ENCODE data around the gene DHRS7B. TPM values are rescaled to one million over a fixed set of nuclear protein-coding genes. Genes with fewer than 3 reads are reported as not detected.

DHRS7B gene
- total RNA-seq, 1 experiment from 2014 or later, result 30.0 TPM

DNA sequence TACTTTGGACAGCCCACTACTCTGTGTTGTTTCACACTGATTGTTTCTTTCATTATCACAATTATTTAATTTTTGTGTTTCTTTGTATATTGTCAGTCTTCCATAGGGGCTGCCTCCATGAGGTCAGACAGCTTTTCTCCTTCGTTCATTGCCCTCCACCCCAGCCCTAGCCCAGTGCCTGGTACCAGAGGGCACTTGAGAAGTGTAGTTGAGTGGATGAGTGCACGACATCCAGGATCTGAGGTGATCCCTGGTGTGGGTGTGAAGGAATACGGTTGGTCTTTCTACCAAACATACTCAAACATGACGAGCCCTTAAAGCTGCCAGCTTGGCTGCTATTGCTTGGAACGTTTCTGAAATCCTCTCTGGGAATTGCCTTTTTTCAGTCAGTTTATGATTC lies 37.9 kb downstream of the DHRS7B start:
- Histone ChIP-seq H3K27me3 (replicated peaks; ENCODE audit: control insufficient read depth, insufficient read depth, low read length) (no peaks in the 10 kb centered on the region), H3K9me3 (no peaks in the 10 kb centered on the region), H3K4me3 (ENCODE audit: low read depth, low read length) (no peak overlapping the region), H3K4me1 (peaks cover 12% of the 10 kb centered on the region), H3K36me3 (ENCODE audit: control insufficient read depth, insufficient read depth, low read length) (no peaks in the 10 kb centered on the region; the same call in 1 of the 2 replicates)
- CTCF ChIA-PET, result no interaction called here
- no peaks in the 10 kb centered on the region for H3K36me3 Mint-ChIP-seq (ENCODE audit: insufficient read depth, unreplicated experiment)
- H3K4me3 Mint-ChIP-seq (ENCODE audit: unreplicated experiment), result no peak overlapping the region
- TF ChIP-seq CTCF (IDR thresholded peaks at IDR 0.05; ENCODE audit: insufficient read depth in 1 of 2, low read depth in 1 of 2, low read length in 1 of 2, severe bottlenecking in 1 of 2, unreplicated experiment in 1 of 2), result no peak
- no peaks in the 10 kb centered on the region for H3K9me3 Mint-ChIP-seq (ENCODE audit: unreplicated experiment)
- no peak overlapping the region for H3K27ac Mint-ChIP-seq (ENCODE audit: unreplicated experiment)
- no TSS peak for BruUV-seq (replicated peaks)
- no peaks in the 10 kb centered on the region for H3K27me3 Mint-ChIP-seq (ENCODE audit: insufficient read depth, unreplicated experiment)
- H3K4me1 Mint-ChIP-seq (ENCODE audit: low read depth, unreplicated experiment), result peaks cover 17% of the 10 kb centered on the region
- no peak for DNase-seq
- intact Hi-C loops (cut with micrococcal nuclease; ENCODE audit: unreplicated experiment), result no loop called here
- POLR2A ChIA-PET, result no interaction called here

- Mint-ChIP-seq H3K4me3 (ENCODE audit: unreplicated experiment) (no peak overlapping the region), H3K4me1 (ENCODE audit: low read depth, unreplicated experiment) (peaks cover 16% of the 10 kb centered on the region), H3K27ac (ENCODE audit: unreplicated experiment) (no peak overlapping the region), H3K36me3 (ENCODE audit: insufficient read depth, unreplicated experiment) (no peaks in the 10 kb centered on the region), H3K27me3 (ENCODE audit: insufficient read depth, unreplicated experiment) (no peaks in the 10 kb centered on the region), H3K9me3 (ENCODE audit: unreplicated experiment) (no peaks in the 10 kb centered on the region)
- no peaks in the 10 kb centered on the region for H3K9me3 ChIP-seq
- H3K4me3 ChIP-seq (ENCODE audit: low read depth, low read length), result no peak overlapping the region
- intact Hi-C loops (cut with micrococcal nuclease; ENCODE audit: unreplicated experiment), result no loop called here
- POLR2A ChIA-PET, result no interaction called here
- DNase-seq, result no peak
- no peaks in the 10 kb centered on the region; the same call in 1 of the 2 replicates for H3K36me3 ChIP-seq (ENCODE audit: control insufficient read depth, insufficient read depth, low read length)
- TF ChIP-seq CTCF (IDR thresholded peaks at IDR 0.05; ENCODE audit: insufficient read depth in 1 of 2, low read depth in 1 of 2, low read length in 1 of 2, severe bottlenecking in 1 of 2, unreplicated experiment in 1 of 2), result no peak
- peaks cover 12% of the 10 kb centered on the region for H3K4me1 ChIP-seq
- CTCF ChIA-PET, result no interaction called here
- H3K27me3 ChIP-seq (replicated peaks; ENCODE audit: control insufficient read depth, insufficient read depth, low read length), result no peaks in the 10 kb centered on the region
- no TSS peak for BruUV-seq (replicated peaks)
Measured at GRCh38 chr17:21165922-21166594, 39.3 kb downstream of the DHRS7B start.

GRCh38 chr17:21166595-21167210 lies 39.9 kb downstream of the DHRS7B start:
- no peaks in the 10 kb centered on the region for H3K27me3 Mint-ChIP-seq (ENCODE audit: insufficient read depth, unreplicated experiment)
- H3K36me3 Mint-ChIP-seq (ENCODE audit: insufficient read depth, unreplicated experiment), result no peaks in the 10 kb centered on the region
- intact Hi-C loops (cut with micrococcal nuclease; ENCODE audit: unreplicated experiment), result no loop called here
- Histone ChIP-seq H3K36me3 (ENCODE audit: control insufficient read depth, insufficient read depth, low read length) (no peaks in the 10 kb centered on the region; the same call in 1 of the 2 replicates), H3K4me1 (peaks cover 7% of the 10 kb centered on the region), H3K9me3 (no peaks in the 10 kb centered on the region), H3K4me3 (ENCODE audit: low read depth, low read length) (no peak overlapping the region), H3K27me3 (replicated peaks; ENCODE audit: control insufficient read depth, insufficient read depth, low read length) (no peaks in the 10 kb centered on the region)
- no peak for DNase-seq
- ChIA-PET CTCF (no interaction called here), POLR2A (no interaction called here)
- no peak for TF ChIP-seq CTCF (IDR thresholded peaks at IDR 0.05; ENCODE audit: insufficient read depth in 1 of 2, low read depth in 1 of 2, low read length in 1 of 2, severe bottlenecking in 1 of 2, unreplicated experiment in 1 of 2)
- no peak overlapping the region for H3K4me3 Mint-ChIP-seq (ENCODE audit: unreplicated experiment)
- H3K27ac Mint-ChIP-seq (ENCODE audit: unreplicated experiment), result no peak overlapping the region
- no peaks in the 10 kb centered on the region for H3K9me3 Mint-ChIP-seq (ENCODE audit: unreplicated experiment)
- peaks cover 10% of the 10 kb centered on the region for H3K4me1 Mint-ChIP-seq (ENCODE audit: low read depth, unreplicated experiment)
- no TSS peak for BruUV-seq (replicated peaks)
